Mesodermal cell (in vitro differentiated cells): ENCODE data around the gene SQSTM1. TPM values are rescaled to one million over a fixed set of nuclear protein-coding genes. Genes with fewer than 3 reads are reported as not detected.

Experiments used
- H3K27ac ChIP-seq: 2 replicates; pipeline ENCODE4 v1.7.0; 2013; ENCODE audit warnings: mild to moderate bottlenecking, low read depth, low read length, moderate library complexity; ENCODE audit not compliant: severe bottlenecking
- H3K36me3 ChIP-seq: 2 replicates; pipeline ENCODE4 v1.7.1; 2013; ENCODE audit warnings: mild to moderate bottlenecking, low read length, moderate library complexity; ENCODE audit not compliant: control insufficient read depth, insufficient read depth
- H3K4me1 ChIP-seq: one replicate; pipeline ENCODE4 v1.7.1; 2013; ENCODE audit warnings: mild to moderate bottlenecking, low read length; ENCODE audit not compliant: insufficient read depth, control insufficient read depth, poor library complexity, severe bottlenecking
- H3K4me3 ChIP-seq: 2 replicates; pipeline ENCODE4 v1.7.0; 2013; ENCODE audit warnings: low read length, control low read depth, mild to moderate bottlenecking; ENCODE audit not compliant: insufficient read depth, poor library complexity, severe bottlenecking; ENCODE audit errors: extremely low read depth
- H3K9me3 ChIP-seq: 2 replicates; pipeline ENCODE4 v1.7.1; 2013; ENCODE audit warnings: mild to moderate bottlenecking, low read length, moderate library complexity; ENCODE audit not compliant: control insufficient read depth
- WGBS, 2 experiments: methylation state at CpG; one replicate each; pipeline ENCODE4 v1.1.5; 2013; ENCODE audit warnings: missing lambda C conversion rate in 2 of 2; ENCODE audit not compliant: insufficient coverage in 2 of 2; 5-methylcytosine and 5-hydroxymethylcytosine counted together
- polyA plus RNA-seq, 2 experiments: library from polyadenylated mRNA; stranded (reverse); fragments of 50-300 nt; gene quantifications; one replicate each; pipeline ENCODE4 v1.2.3, GENCODE V29; 2013

The SQSTM1 gene
- polyA plus RNA-seq (2013, experiment 1 of 2), result 86.4 TPM
- polyA plus RNA-seq (2013, experiment 2 of 2), result 74.4 TPM

DNA sequence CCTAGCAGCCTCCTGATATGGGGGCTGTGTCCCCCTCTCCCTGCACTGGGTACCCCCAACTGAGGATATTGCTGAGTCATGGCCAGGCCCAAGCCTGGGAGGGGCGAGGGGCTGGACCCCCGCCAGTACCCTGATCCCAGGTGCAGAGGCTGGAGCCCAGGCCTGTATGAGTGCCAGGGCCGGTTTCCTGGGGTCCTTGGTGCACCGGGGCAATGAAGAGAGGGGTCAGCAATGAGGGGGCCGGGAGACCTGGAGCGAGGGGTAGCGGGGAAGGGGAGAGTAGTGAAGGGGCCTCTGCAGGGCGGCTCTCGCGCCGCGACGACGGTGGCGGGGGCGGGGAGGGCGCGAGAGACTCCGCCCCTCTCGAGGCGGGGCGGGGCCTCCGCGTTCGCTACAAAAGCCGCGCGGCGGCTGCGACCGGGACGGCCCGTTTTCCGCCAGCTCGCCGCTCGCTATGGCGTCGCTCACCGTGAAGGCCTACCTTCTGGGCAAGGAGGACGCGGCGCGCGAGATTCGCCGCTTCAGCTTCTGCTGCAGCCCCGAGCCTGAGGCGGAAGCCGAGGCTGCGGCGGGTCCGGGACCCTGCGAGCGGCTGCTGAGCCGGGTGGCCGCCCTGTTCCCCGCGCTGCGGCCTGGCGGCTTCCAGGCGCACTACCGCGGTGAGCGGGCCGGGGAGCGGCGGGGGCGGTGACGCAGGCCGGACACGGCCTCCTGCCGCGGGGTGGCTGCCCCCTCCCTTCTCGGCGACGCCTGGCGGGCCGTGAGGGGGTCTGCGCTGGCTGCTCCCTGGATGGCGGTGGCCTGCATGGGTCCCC, at the start of gene SQSTM1:
SQSTM1 (plus strand) TSS at position 423 of the 815 bp plus-strand sequence; CDS start at position 455, 32 bp downstream.
- Histone ChIP-seq H3K4me1 (peaks cover 33% of the 10 kb centered on the region), H3K9me3 (no peaks in the 10 kb centered on the region), H3K36me3 (peaks cover 44% of the 10 kb centered on the region), H3K4me3 (peak within 1 kb of the TSS; percentile 99), H3K27ac (peak within 1 kb of the TSS; percentile 94)
- WGBS, 2 experiments, result 2 to 3% methylated on average over 67 to 69 of the region's 81 CpGs

DNA sequence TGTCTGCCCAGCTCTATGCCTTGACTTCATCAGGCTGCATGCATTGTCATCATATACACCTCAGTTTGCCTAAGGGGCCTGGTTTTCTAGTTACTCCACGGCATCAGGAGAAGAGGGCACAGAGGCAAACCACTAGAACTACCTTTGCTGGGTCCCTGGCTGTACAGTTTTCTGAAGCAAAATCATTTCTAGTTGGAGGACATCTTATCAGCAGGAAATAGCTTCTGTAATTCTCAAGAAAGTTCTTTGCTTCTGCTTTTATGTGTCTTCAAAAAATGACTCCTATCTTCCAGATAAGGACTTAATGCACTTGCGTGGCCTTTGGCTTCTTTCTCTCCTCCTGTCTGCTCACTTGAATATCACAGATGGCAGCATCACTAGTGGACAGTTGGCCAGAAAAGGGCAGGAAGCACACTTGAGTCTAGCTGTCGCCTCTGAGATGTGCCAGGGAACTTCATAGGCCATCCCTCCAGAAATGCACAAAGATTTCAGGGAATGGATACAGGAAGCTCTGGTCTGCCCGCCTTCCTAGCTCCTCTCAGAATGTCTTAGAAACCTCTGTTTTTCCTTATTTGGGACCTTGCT, 49.3 kb upstream of the SQSTM1 start:
- H3K4me3 ChIP-seq, result no peak overlapping the region
- 93 to 100% methylated on average over 4 of the region's 4 CpGs for WGBS, 2 experiments
- peaks cover 98% of the 10 kb centered on the region for H3K36me3 ChIP-seq
- H3K27ac ChIP-seq, result no peak overlapping the region
- H3K4me1 ChIP-seq, result peaks cover 11% of the 10 kb centered on the region
- H3K9me3 ChIP-seq, result no peaks in the 10 kb centered on the region

DNA sequence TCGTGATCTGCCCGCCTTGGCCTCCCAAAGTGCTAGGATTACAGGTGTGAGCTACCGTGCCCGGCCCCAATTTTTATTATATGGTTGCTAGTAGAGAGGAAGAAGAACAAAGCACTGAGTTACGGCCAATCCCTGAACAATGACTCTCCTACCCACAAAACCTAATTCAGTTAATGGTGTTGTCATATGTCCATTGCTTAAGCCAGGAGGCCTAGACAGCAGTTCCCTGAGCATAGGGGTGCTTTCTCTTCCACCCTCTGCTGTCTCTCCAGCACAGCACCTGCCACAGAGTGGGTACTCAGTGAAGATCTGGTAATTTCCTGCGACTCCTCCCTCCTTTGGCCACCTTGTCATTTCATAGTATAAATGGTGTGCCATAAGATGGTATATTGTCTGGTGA, 48.4 kb upstream of the SQSTM1 start:
- H3K4me3 ChIP-seq, result no peak overlapping the region
- peaks cover 2% of the 10 kb centered on the region for H3K4me1 ChIP-seq
- peaks cover 97% of the 10 kb centered on the region for H3K36me3 ChIP-seq
- H3K27ac ChIP-seq, result no peak overlapping the region
- no peaks in the 10 kb centered on the region for H3K9me3 ChIP-seq
- 94 to 100% methylated on average over 1 to 2 of the region's 6 CpGs for WGBS, 2 experiments

DNA sequence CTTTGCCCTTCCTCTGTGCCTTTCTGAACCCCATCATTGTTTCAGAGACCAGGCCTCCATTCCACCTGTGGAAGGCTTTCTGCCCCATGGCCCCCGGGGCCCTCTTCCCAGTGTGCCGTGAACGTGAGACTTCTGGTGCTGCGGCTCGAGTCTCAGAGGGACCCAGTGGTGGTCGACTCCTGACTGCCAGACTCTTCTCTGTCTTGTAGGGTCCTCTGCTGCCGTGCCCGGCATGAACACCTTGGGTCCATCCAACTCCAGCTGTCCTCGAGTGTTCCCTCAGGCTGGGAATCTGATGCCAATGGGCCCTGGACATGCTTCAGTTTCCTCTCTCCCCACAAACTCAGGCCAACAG, 47.0 kb upstream of the SQSTM1 start:
- H3K36me3 ChIP-seq, result peaks cover 97% of the 10 kb centered on the region
- H3K4me1 ChIP-seq, result peaks cover 2% of the 10 kb centered on the region
- WGBS, 2 experiments, result 97 to 98% methylated on average over 9 of the region's 9 CpGs
- H3K9me3 ChIP-seq, result no peaks in the 10 kb centered on the region
- no peak overlapping the region for H3K27ac ChIP-seq
- no peak overlapping the region for H3K4me3 ChIP-seq

DNA sequence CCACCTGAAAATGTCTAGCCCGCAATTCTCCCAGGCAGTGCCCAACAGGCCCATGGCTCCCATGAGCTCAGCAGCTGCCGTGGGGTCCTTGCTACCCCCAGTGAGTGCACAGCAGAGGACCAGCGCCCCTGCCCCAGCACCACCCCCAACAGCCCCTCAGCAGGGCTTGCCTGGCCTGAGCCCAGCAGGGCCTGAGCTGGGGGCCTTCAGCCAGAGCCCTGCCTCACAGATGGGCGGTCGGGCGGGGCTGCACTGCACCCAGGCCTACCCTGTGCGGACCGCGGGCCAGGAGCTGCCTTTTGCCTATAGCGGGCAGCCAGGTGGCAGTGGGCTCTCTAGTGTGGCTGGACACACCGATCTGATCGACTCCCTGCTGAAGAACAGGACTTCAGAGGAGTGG, 46.3 kb upstream of the SQSTM1 start:
- WGBS, 2 experiments, result 94 to 98% methylated on average over 10 to 11 of the region's 12 CpGs
- peaks cover 97% of the 10 kb centered on the region for H3K36me3 ChIP-seq

DNA sequence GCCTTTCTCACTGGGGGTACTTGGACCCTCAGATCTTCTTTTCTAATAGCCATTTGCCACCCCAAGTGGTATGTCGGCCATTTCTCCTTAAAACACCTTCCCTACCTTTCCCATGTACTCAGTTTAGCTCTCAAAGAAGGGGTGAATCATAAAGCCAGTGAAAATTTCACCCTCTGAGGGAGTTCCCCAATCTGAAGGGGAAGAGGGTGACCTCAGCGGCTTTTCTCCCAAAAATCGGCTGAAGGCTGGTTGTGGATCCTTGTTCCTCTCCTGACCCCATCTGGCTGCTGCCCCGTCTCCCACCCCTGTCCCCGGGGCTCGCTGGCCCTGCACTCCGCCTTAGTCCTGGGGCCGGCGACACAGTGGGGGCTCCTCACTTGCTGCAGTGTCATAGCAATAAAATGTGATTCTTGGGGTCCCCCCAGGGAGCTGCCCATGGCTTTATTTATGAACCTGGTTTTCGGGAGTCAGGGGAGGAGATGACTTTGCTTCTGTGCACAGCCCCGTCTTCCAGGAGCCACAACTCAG, 44.2 kb upstream of the SQSTM1 start:
- Histone ChIP-seq H3K4me3 (no peak overlapping the region), H3K36me3 (peaks cover 96% of the 10 kb centered on the region), H3K27ac (no peak overlapping the region), H3K4me1 (peaks cover under 1% of the 10 kb centered on the region), H3K9me3 (no peaks in the 10 kb centered on the region)
- WGBS, 2 experiments, result 97% methylated on average over 8 to 10 of the region's 11 CpGs

More for the DNA sequence above, 46.3 kb upstream of the SQSTM1 start:
- Histone ChIP-seq H3K4me1 (peaks cover 2% of the 10 kb centered on the region), H3K4me3 (no peak overlapping the region), H3K27ac (no peak overlapping the region), H3K9me3 (no peaks in the 10 kb centered on the region)

DNA sequence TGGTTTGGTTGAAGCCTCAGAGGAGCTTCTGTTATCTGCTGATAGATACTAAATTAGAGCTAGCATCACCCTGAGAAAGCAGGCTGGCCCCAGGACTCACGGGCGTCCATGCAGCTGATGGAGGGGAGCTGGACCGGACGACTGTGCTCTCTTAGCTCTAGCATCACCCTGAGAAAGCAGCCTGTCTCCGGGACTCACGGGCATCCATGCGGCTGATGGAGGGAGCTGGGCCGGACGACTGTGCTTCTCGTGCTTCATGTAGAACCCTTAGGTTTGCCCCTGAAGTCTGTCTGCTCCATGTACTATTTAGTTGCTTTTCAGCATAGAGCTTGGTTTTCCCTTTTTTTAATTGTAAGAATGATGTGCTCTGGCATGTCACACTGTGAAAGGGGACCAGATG, 43.2 kb upstream of the SQSTM1 start:
- WGBS, 2 experiments, result 97% methylated on average over 10 of the region's 10 CpGs
- no peak overlapping the region for H3K4me3 ChIP-seq
- no peak overlapping the region for H3K27ac ChIP-seq
- H3K4me1 ChIP-seq, result no peaks in the 10 kb centered on the region
- H3K36me3 ChIP-seq, result peaks cover 93% of the 10 kb centered on the region
- no peaks in the 10 kb centered on the region for H3K9me3 ChIP-seq

DNA sequence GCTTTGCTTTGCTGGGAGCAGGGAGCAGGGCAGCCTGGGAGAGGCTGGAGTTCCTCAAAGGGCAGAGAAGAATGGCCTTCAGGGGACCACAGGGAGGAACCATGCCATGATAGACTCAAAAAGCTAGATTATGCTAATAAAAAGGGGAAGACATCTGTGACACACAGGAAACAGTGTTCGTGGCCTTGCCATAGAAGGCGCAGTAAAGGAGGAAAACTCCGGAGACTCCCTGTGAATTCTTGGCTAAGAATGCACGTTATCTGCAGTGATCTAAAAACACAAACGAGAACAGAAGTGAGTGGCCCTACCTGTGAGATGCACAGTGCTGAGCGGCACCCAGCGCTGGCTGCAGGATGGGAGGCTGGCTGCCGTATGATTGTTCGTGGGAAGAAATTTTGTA, 42.8 kb upstream of the SQSTM1 start:
- Histone ChIP-seq H3K4me1 (no peaks in the 10 kb centered on the region), H3K36me3 (peaks cover 92% of the 10 kb centered on the region), H3K4me3 (no peak overlapping the region), H3K27ac (no peak overlapping the region), H3K9me3 (no peaks in the 10 kb centered on the region)
- WGBS, 2 experiments, result 94 to 97% methylated on average over 9 of the region's 9 CpGs

DNA sequence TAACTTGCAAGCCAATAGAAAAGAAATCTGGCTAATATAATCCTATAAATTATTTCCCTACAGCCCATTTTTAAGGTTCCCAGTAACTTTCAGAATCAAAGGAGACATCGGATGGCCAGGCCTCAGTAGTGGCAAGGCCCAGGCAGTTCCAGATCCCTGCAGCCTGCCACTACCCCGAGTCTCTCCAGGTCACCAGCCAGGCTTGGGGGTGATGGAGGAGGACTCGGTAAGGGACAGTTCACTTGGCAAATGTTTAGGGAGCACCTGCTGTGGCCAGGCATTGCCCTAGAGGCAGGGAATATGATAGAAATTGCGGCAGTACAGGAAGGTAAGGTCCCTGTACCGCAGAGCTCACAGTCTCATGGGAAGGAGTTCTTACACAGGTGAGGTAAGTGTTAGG, 42.1 kb upstream of the SQSTM1 start:
- no peak overlapping the region for H3K4me3 ChIP-seq
- WGBS, 2 experiments, result 95 to 96% methylated on average over 4 to 5 of the region's 5 CpGs

DNA sequence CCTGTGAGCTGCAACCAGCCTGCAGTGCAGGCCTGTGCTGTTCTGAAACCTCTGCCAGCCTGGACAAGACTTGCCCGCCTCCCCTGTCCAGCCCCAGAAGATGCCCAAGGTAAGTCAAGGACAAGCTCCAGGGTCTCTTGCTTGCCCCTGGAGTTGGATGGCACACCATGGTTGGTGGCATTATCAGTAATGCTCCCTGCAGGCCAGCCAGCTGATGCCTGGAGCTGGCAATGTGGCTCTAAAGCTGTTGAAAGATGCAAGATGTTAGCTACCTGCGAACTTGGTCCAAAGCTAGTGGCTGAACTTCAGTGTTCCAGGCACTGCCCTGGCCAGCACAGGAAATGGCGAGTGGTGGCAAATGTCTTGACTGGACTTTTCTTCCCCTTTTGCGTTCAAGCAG, 40.9 kb upstream of the SQSTM1 start:
- 96 to 98% methylated on average over 4 of the region's 4 CpGs for WGBS, 2 experiments
- Histone ChIP-seq H3K4me1 (no peaks in the 10 kb centered on the region), H3K9me3 (no peaks in the 10 kb centered on the region), H3K4me3 (no peak overlapping the region), H3K36me3 (peaks cover 77% of the 10 kb centered on the region), H3K27ac (no peak overlapping the region)

More for the DNA sequence above, 42.1 kb upstream of the SQSTM1 start:
- Histone ChIP-seq H3K9me3 (no peaks in the 10 kb centered on the region), H3K36me3 (peaks cover 89% of the 10 kb centered on the region), H3K4me1 (no peaks in the 10 kb centered on the region), H3K27ac (no peak overlapping the region)

DNA sequence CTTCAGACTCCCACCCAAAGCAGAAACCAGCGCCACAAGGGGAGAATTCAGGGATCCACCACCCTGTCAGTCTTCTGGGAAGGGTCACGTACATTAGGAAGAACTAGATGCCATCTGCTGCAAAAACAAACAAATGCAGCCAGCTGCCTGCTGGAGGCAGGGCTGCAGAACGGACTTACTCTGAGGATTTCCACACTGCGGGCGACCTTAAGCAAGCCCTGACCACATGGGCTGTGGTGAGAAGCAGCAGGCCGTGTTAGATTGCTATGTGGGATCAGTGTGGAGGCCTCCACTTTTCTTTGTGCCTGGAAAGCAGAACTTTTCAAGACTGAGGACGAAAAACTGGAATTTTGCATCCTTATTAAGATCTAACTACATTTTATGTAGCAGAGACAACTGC, 40.3 kb upstream of the SQSTM1 start:
- WGBS, 2 experiments, result 96% methylated on average over 4 to 5 of the region's 7 CpGs
- H3K27ac ChIP-seq, result no peak overlapping the region
- no peaks in the 10 kb centered on the region for H3K9me3 ChIP-seq
- peaks cover 72% of the 10 kb centered on the region for H3K36me3 ChIP-seq
- no peak overlapping the region for H3K4me3 ChIP-seq
- H3K4me1 ChIP-seq, result no peaks in the 10 kb centered on the region
